ENCODE data around the gene TYMS. TPM values are rescaled to one million over a fixed set of nuclear protein-coding genes. Genes with fewer than 3 reads are reported as not detected.

Gene TYMS
- total and polyA plus RNA-seq, 8 donors, result 25.9 to 226 (median 142) TPM

DNA sequence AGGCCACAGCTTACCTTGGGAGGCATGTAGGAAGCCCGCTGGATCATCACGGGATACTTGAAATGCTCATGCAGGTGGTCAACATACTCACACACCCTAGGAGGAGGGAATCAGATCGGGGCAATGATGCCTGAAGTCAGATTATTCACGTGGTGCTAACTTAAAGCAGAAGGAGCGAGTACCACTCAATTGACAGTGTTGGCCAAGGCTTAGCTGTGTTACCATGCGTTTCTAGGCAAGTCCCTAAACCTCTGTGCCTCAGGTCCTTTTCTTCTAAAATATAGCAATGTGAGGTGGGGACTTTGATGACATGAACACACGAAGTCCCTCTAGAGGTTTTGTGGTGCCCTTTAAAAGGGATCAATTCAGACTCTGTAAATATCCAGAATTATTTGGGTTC, 17.9 kb downstream of the TYMS start:
- TF ChIP-seq, protein P1, sequence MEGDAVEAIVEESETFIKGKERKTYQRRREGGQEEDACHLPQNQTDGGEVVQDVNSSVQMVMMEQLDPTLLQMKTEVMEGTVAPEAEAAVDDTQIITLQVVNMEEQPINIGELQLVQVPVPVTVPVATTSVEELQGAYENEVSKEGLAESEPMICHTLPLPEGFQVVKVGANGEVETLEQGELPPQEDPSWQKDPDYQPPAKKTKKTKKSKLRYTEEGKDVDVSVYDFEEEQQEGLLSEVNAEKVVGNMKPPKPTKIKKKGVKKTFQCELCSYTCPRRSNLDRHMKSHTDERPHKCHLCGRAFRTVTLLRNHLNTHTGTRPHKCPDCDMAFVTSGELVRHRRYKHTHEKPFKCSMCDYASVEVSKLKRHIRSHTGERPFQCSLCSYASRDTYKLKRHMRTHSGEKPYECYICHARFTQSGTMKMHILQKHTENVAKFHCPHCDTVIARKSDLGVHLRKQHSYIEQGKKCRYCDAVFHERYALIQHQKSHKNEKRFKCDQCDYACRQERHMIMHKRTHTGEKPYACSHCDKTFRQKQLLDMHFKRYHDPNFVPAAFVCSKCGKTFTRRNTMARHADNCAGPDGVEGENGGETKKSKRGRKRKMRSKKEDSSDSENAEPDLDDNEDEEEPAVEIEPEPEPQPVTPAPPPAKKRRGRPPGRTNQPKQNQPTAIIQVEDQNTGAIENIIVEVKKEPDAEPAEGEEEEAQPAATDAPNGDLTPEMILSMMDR (IDR thresholded peaks at IDR 0.05), result no peak
- intact Hi-C loops (cut with DNase I), result no loop called here
- Histone ChIP-seq H3K9me3 (no peaks in the 10 kb centered on the region), H3K27ac (no peak overlapping the region), H3K4me1 (no peaks in the 10 kb centered on the region), H3K36me3 (peaks cover 0 to 98% of the 10 kb centered on the region in 2 donors), H3K4me3 (no peak overlapping the region), H3K27me3 (no peaks in the 10 kb centered on the region)
- DNase-seq, result no peak
- ATAC-seq, result no peak

DNA sequence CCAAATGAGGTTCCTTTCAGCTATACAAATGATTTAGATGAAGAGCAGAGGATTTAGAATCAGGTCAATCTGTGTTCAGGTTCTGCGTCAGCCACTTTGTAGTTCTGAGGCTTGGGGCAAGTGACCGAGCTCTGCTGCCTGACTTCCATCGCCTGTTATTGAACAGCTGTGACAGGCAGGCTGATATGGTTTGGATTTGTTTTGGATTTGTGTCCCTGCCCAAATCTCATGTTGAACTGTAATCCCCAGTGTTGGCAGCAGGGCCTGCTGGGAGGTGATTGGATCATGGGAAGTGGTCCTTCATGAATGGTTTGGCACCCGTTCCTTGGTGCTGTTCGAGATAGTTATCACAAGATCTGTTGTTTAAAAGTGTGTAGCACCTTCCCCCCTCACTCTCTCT, 18.6 kb downstream of the TYMS start:
- TF ChIP-seq, protein P1 (IDR thresholded peaks at IDR 0.05), result no peak
- Histone ChIP-seq H3K27ac (no peak overlapping the region), H3K4me1 (no peaks in the 10 kb centered on the region), H3K27me3 (no peaks in the 10 kb centered on the region), H3K9me3 (no peaks in the 10 kb centered on the region), H3K4me3 (no peak overlapping the region), H3K36me3 (peaks cover 0 to 97% of the 10 kb centered on the region in 2 donors)
- intact Hi-C loops (cut with DNase I), result no loop called here
- ATAC-seq (no peak), DNase-seq (no peak)

DNA sequence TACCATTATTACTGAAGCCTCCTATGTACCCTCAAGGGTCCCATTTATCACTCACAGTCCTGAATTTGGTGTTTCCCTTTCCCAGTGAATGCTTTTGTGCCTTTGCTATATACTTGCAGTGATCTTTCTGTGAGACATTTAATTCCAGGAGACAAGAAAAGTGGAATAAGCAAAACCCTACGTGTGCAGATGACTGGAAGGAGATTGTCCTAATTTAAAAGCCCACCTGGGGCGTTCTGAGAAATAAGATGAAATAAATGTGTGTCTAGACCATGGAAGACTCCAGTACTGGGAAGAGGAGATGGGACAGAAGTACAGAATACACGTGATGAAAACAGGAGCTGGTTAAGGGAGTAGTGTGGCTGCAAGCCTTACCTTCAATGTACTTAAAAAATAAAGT, 19.3 kb downstream of the TYMS start:
- DNase-seq (no peak), ATAC-seq (no peak)
- no peaks in the 10 kb centered on the region for H3K27me3 ChIP-seq
- H3K4me3 ChIP-seq, result no peak overlapping the region
- TF ChIP-seq, protein P1 (IDR thresholded peaks at IDR 0.05), result no peak
- H3K27ac ChIP-seq, result no peak overlapping the region
- H3K36me3 ChIP-seq, result peaks cover 0 to 97% of the 10 kb centered on the region in 2 donors
- H3K9me3 ChIP-seq, result no peaks in the 10 kb centered on the region
- intact Hi-C loops (cut with DNase I), result no loop called here
- H3K4me1 ChIP-seq, result no peaks in the 10 kb centered on the region

DNA sequence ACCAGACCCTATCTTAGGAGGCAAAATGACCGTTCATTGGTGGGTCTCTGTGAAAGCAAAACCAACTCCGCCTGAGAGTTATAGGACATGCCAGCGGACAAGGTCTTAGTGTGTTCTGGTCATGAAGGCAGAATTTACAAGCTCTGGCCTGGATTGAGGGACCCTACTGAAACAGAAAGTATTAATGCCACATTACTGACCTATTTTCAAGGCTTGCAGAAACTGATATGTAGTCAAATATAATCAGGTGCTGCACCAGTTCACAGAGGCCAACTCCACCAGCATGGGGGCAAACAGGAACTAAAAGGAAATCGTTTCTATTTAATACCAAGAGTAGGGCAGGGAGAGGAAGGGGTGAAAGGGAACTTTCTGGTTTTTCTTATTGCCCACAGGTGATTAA, 19.7 kb downstream of the TYMS start:
- intact Hi-C loops (cut with DNase I), result no loop called here
- no peak overlapping the region for H3K4me3 ChIP-seq
- H3K27ac ChIP-seq, result no peak overlapping the region
- H3K27me3 ChIP-seq, result no peaks in the 10 kb centered on the region
- no peak for DNase-seq
- H3K36me3 ChIP-seq, result peaks cover 0 to 97% of the 10 kb centered on the region in 2 donors
- TF ChIP-seq, protein P1 (IDR thresholded peaks at IDR 0.05), result no peak
- no peaks in the 10 kb centered on the region for H3K9me3 ChIP-seq
- no peaks in the 10 kb centered on the region for H3K4me1 ChIP-seq
- ATAC-seq, result no peak

DNA sequence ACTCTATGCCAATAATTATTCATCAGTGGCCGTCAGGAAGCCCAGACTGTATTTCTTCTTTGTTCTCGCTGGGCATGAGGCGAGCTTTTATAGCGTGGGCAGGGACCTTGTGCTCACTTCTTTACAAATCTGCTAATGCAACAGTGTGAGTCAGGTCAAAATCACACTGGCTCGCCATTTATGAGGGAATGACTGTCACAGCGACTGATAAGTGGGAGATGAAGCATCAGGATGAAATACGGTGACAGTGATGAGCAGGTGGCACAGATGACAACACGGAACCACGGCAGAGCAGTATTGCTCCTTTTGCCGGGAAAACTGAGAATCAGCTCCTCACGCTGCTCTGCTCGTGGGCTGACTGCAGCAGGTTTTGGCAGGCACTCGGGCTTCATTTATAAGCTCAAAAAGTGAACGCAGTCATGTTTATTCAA, 20.5 kb downstream of the TYMS start:
- ATAC-seq (no peak), DNase-seq (no peak)
- TF ChIP-seq, protein P1 (IDR thresholded peaks at IDR 0.05), result no peak
- Histone ChIP-seq H3K27me3 (no peaks in the 10 kb centered on the region), H3K4me1 (no peaks in the 10 kb centered on the region), H3K4me3 (no peak overlapping the region), H3K9me3 (no peaks in the 10 kb centered on the region), H3K36me3 (peaks cover 0 to 94% of the 10 kb centered on the region in 2 donors), H3K27ac (no peak overlapping the region)
- intact Hi-C loops (cut with DNase I), result no loop called here
